IPS DF 6.9 (cell line): ENCODE results near the gene TMEM269.

Experiments used
- DNase-seq: peaks from one replicate; pipeline ENCODE4 v3.0.0-alpha.2; 2013; ENCODE audit warnings: low read depth, low spot score
- H3K27ac ChIP-seq: one replicate; pipeline ENCODE4 v1.5.1; 2013; ENCODE audit warnings: low read length, control low read depth
- H3K27me3 ChIP-seq: 2 replicates; pipeline ENCODE4 v1.6.1; 2013; ENCODE audit warnings: mild to moderate bottlenecking, low read length; ENCODE audit not compliant: control insufficient read depth, insufficient read depth
- H3K36me3 ChIP-seq: 2 replicates; pipeline ENCODE4 v1.6.1; 2013; ENCODE audit warnings: low read length; ENCODE audit not compliant: control insufficient read depth, insufficient read depth
- H3K4me1 ChIP-seq: 2 replicates; pipeline ENCODE4 v1.6.1; 2013; ENCODE audit warnings: low read length; ENCODE audit not compliant: control insufficient read depth, insufficient read depth
- H3K4me3 ChIP-seq: 2 replicates; pipeline ENCODE4 v1.5.1; 2013; ENCODE audit warnings: mild to moderate bottlenecking, low read length
- H3K9me3 ChIP-seq: 2 replicates; pipeline ENCODE4 v1.6.1; 2013; ENCODE audit warnings: low read length, inconsistent platforms; ENCODE audit not compliant: control insufficient read depth, insufficient read depth
- WGBS: extraction: QIAGEN DNeasy Blood & Tissue Kit; methylation state at CpG from one replicate; pipeline ENCODE4 v1.1.7; 2013; ENCODE audit warnings: mixed read lengths, missing lambda C conversion rate; ENCODE audit not compliant: insufficient read length, insufficient coverage; 5-methylcytosine and 5-hydroxymethylcytosine counted together

TMEM269 gene

DNA sequence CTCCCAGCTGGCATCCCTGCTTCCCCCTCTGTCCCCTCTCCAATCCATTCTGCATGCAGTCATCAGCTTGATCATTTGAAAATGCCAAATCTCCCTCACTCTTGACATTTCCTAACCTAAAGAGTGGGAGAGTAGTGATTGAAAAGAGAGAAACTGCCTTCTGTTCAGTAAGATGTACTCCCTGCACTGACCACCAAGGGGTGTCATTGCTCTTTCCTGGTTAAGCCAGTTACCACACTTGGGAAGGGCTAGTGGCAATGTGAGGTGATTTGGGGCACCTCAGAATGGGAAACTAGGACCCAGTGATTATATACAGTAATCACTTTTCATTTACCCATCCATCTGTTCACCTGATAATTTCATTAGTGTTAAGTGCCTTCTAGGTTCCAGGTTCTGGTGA, 6.9 kb upstream of the TMEM269 start:
- no peak overlapping the region for H3K4me3 ChIP-seq
- peaks cover 17% of the 10 kb centered on the region for H3K36me3 ChIP-seq
- DNase-seq, result no peak

DNA sequence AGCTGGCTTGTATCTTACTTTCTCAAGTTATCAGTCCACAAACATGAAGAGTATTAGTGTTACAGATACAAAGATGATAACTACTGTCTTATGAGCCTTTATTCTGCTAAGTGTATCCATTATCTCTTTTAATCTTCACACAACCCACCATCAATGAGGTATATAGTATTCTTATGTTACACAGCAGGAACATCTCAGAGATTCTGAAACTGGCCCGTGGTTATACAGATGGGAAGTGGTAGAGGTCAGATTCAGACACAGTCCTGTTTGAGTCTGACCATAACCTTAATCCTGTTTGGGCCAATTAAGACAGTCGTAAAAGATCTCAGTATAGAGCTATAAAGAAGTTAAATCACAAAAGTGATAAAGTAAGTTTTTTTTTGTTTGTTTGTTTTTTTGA, 5.1 kb upstream of the TMEM269 start:
- Histone ChIP-seq H3K9me3 (no peaks in the 10 kb centered on the region), H3K27me3 (no peaks in the 10 kb centered on the region), H3K4me1 (no peaks in the 10 kb centered on the region; the same call in 1 of the 2 replicates), H3K27ac (no peak overlapping the region), H3K4me3 (no peak overlapping the region), H3K36me3 (peaks cover 17% of the 10 kb centered on the region)
- no peak for DNase-seq
- 100% methylated on average over 1 of the region's 2 CpGs for WGBS

More for the DNA sequence above, 6.9 kb upstream of the TMEM269 start:
- no peak overlapping the region for H3K27ac ChIP-seq
- H3K27me3 ChIP-seq, result no peaks in the 10 kb centered on the region
- H3K9me3 ChIP-seq, result no peaks in the 10 kb centered on the region
- H3K4me1 ChIP-seq, result no peaks in the 10 kb centered on the region

DNA sequence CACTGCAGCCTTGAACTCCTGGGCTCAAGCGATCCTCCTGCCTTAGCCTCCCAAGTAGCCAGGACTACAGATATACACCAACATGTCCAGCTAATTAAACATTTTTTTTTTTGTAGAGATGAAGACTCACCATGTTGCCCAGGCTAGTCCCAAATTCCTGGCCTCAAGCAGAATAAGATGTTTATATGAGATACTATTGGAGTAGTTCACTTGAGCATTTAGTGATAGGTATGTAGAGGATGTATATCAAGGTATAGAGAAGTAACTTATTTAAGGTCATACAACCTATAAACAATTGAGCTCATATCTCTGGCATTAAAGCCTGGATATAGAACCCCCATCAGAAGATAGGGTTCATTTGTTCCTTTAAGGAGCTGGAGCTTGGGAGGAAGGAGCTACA, 4.6 kb upstream of the TMEM269 start:
- H3K4me3 ChIP-seq, result no peak overlapping the region
- peaks cover 14% of the 10 kb centered on the region for H3K36me3 ChIP-seq
- no peak for DNase-seq
- H3K27me3 ChIP-seq, result no peaks in the 10 kb centered on the region
- peaks cover 2% of the 10 kb centered on the region; the same call in 1 of the 2 replicates for H3K4me1 ChIP-seq
- no CpG with 5 or more reads among the region's 1 CpG for WGBS
- no peaks in the 10 kb centered on the region for H3K9me3 ChIP-seq
- H3K27ac ChIP-seq, result no peak overlapping the region

DNA sequence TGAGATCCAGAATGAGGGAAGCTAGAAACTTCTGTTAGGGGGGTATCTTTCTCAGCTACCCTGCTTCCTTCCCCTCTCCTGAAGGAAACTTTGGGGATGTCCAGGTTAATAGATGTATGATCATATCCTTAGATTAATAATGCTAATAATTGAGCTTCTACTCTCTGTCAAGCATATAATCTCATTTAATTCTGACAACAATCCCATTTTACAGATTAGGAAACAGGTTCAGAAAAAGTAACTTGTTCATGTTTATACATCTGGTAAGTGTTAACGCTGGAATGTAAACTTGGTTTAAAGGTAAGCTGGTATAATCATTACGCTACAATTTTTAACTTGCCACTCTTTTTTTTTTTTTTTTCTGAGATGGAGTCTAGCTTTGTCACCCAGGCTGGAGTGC, 1.7 kb upstream of the TMEM269 start:
- Histone ChIP-seq H3K36me3 (peaks cover 5% of the 10 kb centered on the region; the same call in 1 of the 2 replicates), H3K27me3 (no peaks in the 10 kb centered on the region), H3K4me3 (no peak overlapping the region), H3K27ac (no peak overlapping the region), H3K9me3 (no peaks in the 10 kb centered on the region), H3K4me1 (peaks cover 3% of the 10 kb centered on the region; the same call in 1 of the 2 replicates)
- no peak for DNase-seq
- no CpG with 5 or more reads among the region's 2 CpGs for WGBS

DNA sequence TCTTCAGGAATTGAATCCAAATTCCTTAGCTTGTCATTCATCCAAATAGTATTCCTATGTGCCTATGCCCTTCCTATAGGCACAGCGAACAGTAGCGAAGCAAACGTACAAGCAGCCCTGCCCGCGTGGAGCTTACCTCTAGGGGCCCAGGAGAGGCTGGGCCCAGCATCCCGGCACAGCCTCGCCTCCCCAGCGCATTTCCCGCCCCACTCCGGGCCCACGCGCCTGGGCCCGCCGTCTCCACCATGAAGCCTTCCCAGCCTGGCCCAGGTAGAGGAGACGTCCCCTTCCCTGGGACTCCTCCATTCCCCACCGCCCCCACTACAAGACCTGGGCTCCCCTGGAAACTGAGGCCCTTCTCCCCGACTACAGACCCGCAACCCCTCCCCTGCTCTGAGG, 245 bp upstream of the TMEM269 start:
- Histone ChIP-seq H3K4me3 (no peak overlapping the region), H3K4me1 (peaks cover 3% of the 10 kb centered on the region; the same call in 1 of the 2 replicates), H3K9me3 (no peaks in the 10 kb centered on the region), H3K27ac (no peak overlapping the region), H3K27me3 (no peaks in the 10 kb centered on the region), H3K36me3 (peaks cover 5% of the 10 kb centered on the region; the same call in 1 of the 2 replicates)
- no CpG with 5 or more reads among the region's 18 CpGs for WGBS
- no peak for DNase-seq

DNA sequence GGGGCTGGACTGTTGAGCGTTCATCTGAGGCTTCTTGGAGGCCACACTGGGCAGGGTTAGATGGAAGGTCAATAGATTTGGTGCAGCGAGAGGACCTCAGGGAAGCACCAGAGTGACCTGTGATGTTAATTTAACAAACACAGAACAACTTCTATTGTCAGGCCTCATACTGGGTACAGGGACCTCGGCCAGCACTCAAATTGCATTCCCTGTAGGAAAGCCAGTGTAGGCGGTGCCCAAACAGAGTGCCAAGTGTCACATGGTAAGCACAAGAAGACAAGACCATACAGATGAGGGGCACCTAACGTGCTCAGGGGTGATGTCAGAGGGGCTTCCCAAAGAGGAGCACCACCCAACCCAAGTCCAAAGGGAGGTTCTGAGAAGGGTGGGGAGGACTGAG, 1.3 kb downstream of the TMEM269 start:
- Histone ChIP-seq H3K27ac (no peak overlapping the region), H3K36me3 (peaks cover under 1% of the 10 kb centered on the region; the same call in 1 of the 2 replicates), H3K9me3 (no peaks in the 10 kb centered on the region), H3K4me1 (peaks cover 3% of the 10 kb centered on the region; the same call in 1 of the 2 replicates), H3K4me3 (no peak overlapping the region), H3K27me3 (no peaks in the 10 kb centered on the region)
- no CpG with 5 or more reads among the region's 5 CpGs for WGBS
- DNase-seq, result no peak

DNA sequence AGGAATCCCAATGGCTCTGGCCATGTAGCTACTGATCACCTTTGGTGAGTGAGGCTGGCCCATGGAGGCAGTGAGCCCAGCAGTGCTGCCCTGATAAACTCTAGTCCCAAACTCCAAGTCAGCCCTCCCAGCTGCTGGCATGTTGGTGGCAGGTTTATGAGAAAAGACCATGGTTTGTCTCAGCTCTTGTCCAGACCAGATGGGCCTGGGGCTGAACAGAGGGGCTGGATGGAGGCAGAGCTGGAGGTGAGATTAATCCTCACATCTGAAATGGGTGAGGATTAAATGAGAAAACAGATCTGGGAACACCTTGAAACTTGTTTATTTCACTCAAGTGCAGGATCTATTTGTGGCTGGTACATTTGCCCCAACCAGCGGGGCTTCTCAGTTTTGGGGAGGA, 3.2 kb downstream of the TMEM269 start:
- H3K4me3 ChIP-seq, result no peak overlapping the region
- peaks cover 3% of the 10 kb centered on the region; the same call in 1 of the 2 replicates for H3K4me1 ChIP-seq
- DNase-seq, result no peak
- WGBS, result no CpG with 5 or more reads among the region's 1 CpG
- no peaks in the 10 kb centered on the region for H3K9me3 ChIP-seq
- no peaks in the 10 kb centered on the region for H3K36me3 ChIP-seq
- no peak overlapping the region for H3K27ac ChIP-seq
- H3K27me3 ChIP-seq, result no peaks in the 10 kb centered on the region

DNA sequence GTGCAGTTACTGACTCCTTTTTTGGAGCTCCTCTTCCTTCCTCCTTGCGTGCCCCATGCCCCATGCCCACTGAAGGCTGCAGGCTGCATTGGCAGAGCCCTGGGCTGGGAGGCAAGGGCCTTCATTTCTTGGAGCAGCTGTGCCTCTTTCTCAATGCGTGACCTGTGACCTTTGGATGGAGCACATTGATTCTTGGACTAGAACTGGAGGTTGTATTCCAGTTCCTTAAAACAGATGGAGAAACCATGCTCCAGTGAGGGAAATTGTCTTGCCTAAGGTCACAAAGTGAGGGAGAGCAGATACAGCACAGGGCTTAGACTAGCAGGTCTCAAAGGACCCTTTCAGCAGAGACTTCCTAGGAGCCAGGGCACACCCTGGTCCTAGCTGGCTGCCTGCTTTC, 9.0 kb downstream of the TMEM269 start:
- no CpG with 5 or more reads among the region's 2 CpGs for WGBS
- H3K9me3 ChIP-seq, result no peaks in the 10 kb centered on the region
- H3K27ac ChIP-seq, result no peak overlapping the region
- no peak for DNase-seq
- H3K36me3 ChIP-seq, result no peaks in the 10 kb centered on the region
- H3K4me3 ChIP-seq, result no peak overlapping the region
- H3K27me3 ChIP-seq, result no peaks in the 10 kb centered on the region
- no peaks in the 10 kb centered on the region for H3K4me1 ChIP-seq

DNA sequence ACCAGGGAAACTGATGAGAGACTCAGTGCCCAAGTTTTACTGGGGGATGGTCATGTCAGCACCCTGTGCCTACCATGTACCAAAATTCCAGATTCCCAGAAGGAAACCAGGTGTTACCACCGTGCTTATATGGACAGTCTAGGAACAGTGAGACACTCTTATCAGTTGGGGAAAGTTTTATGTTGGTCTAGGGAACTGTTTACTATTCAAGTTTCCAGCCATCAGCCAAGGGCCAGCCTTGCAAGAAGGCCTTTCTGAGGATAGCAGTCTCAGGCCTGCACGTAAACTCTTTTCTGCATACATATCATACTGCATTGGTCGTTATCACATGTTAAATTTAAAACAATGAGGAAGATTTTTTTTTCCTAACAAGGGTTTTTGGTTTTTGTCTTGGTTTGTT, 12.6 kb downstream of the TMEM269 start:
- no peaks in the 10 kb centered on the region for H3K9me3 ChIP-seq
- no CpG with 5 or more reads among the region's 3 CpGs for WGBS

DNA sequence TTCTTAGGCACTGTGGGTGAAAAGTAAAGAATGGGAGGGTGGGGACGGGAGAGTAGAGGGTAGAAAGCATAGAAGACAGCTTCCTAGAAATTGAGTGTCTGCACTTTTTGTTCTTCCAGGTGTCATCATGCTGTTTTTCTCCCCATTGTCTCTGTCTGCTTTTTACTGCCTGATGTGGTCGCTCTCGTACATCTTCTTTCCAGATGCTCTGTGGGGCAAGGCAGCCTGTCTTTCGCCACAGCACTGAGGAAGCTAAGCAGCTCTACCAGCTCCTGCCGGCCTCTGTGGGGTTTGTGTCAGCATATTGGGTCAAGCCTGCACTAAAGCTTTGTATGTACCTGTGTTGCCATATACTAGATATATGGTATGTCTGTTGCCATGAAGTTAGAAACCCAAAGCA, 13.2 kb downstream of the TMEM269 start:
- no peak for DNase-seq
- WGBS, result no CpG with 5 or more reads among the region's 5 CpGs
- Histone ChIP-seq H3K36me3 (no peaks in the 10 kb centered on the region), H3K9me3 (no peaks in the 10 kb centered on the region), H3K27me3 (no peaks in the 10 kb centered on the region), H3K27ac (no peak overlapping the region), H3K4me1 (no peaks in the 10 kb centered on the region), H3K4me3 (no peak overlapping the region)

More for the DNA sequence above, 12.6 kb downstream of the TMEM269 start:
- Histone ChIP-seq H3K4me3 (no peak overlapping the region), H3K4me1 (no peaks in the 10 kb centered on the region), H3K27ac (no peak overlapping the region), H3K36me3 (no peaks in the 10 kb centered on the region), H3K27me3 (no peaks in the 10 kb centered on the region)
- no peak for DNase-seq

- no peak for DNase-seq
- no peaks in the 10 kb centered on the region for H3K36me3 ChIP-seq
- no peaks in the 10 kb centered on the region for H3K27me3 ChIP-seq
- H3K4me1 ChIP-seq, result no peaks in the 10 kb centered on the region
- H3K9me3 ChIP-seq, result no peaks in the 10 kb centered on the region
- no peak overlapping the region for H3K27ac ChIP-seq
- WGBS, result no CpG with 5 or more reads among the region's 8 CpGs
- H3K4me3 ChIP-seq, result no peak overlapping the region
Observed at GRCh38 chr1:42801832-42802473, 17.2 kb downstream of the TMEM269 start.
